Peyer's patch (tissue), 4 donors: ENCODE measurements around the gene FFAR1.

Source experiments
- CTCF ChIP-seq, 6 experiments: fragments of 450-650 bp in 4 of 6; fragments of 200-600 bp in 2 of 6; sonication (generic) in 1 of 6; IDR thresholded peaks; one replicate each; pipeline ENCODE4 v1.5.1; 2017 to 2019; ENCODE audit warnings: antibody characterized with exemption in 6 of 6, mild to moderate bottlenecking in 3 of 6, moderate library complexity in 1 of 6
- POLR2A ChIP-seq, 2 donors: fragments of 450-650 bp; IDR thresholded peaks; one replicate each; pipeline ENCODE4 v1.5.1; 2017; ENCODE audit warnings: antibody characterized with exemption in 2 of 2, mild to moderate bottlenecking in 2 of 2, moderate library complexity in 2 of 2

GRCh38 chr19:35304036-35304435 is 43.7 kb upstream of the FFAR1 start:
- TF ChIP-seq CTCF (IDR thresholded peaks at IDR 0.05), result no peak
- TF ChIP-seq POLR2A (IDR thresholded peaks at IDR 0.05), result no peak
